ENCODE measurements around the gene LCE1F.

LCE1F gene

GRCh38 chr1:152777510-152778137, 2.7 kb downstream of the LCE1F start:
- no peak for DNase-seq

GRCh38 chr1:152783095-152783494, 8.2 kb downstream of the LCE1F start:
- no peak for DNase-seq

- no peak for DNase-seq
These were observed 11.1 kb downstream of the LCE1F start, which contains the start of gene LCE1E for GRCh38 chr1:152786077-152786476. TSS of gene LCE1E (plus strand) at chr1:152786257. CDS start at chr1:152787300, 1,043 bp downstream.

DNA sequence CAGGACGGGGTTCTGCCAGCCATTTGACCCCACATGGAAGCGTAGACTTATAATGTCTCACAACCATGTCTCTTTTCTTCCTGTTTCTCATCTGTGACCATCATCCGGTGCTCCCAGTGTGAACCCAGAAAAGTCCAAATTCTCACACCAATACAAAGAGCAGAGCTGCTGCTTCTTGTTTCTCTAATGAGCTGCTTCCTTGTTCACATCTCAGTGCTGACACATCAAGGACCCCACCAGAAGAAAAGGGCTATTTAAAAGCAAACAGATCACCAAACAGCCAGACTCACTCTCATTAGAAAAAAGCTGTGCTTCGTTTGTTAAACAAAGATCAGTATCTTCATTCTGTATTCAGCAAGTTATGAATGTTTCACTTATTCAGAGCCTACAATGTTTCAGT, 20.7 kb downstream of the LCE1F start:
- DNase-seq: no peak

- no peak for DNase-seq
These were observed 21.5 kb downstream of the LCE1F start, which contains the start of gene LCE1D for GRCh38 chr1:152796421-152796820. TSS of gene LCE1D (plus strand) at chr1:152796721. CDS start at chr1:152797795, 1,074 bp downstream.

GRCh38 chr1:152801333-152801732, 26.4 kb downstream of the LCE1F start:
- no peak for DNase-seq

- DNase-seq: no peak
These were observed 31.6 kb downstream of the LCE1F start, which contains the start of gene LCE1C for GRCh38 chr1:152806576-152806975. TSS of gene LCE1C (minus strand) at chr1:152806651. CDS start at chr1:152805478, 1,173 bp downstream.

DNA sequence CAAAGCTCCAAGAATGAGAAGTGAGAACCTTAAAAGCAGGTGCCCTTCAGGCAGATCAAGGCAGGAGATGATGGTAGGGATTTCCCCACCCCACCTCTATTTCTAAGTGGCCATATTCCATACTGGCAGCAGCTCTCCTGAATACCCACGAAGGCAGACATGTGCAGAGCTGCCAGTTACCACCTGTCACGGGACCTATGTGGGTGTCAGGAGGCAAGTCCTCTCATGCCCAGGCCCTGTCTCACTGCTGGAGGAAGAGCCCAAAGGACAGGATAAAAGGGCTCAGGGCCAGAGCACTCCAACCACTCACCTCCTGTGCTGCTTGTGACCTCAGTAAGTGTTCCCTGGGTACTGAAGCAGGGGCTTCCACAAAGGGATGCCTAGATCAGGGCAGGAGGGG, 36.1 kb downstream of the LCE1F start:
- no peak for DNase-seq

DNA sequence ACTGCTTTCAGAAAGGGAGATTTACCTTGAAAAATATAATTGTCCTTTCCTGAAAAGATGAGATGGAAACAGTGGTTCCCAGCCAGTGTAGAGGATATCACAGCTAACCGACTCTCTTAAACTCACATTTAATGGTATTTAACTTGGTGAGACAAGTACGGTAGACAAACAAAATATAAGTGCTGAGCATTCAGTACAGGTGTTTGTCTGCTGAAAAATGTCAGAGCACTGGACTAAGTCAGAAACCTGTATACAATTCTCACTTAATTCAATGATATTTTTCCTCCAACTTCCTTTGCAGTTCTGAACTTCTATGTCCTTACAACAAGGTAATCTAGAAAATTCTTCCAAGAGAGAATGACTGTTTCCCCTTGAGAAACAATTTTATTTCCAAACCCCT, 36.7 kb downstream of the LCE1F start, which contains the start of gene LCE1B:
Gene LCE1B, plus strand, starts transcription at position 301 of the 400 bp plus-strand sequence. CDS start 476 bp downstream, outside the sequence.
- no peak for DNase-seq

- no peak for DNase-seq
These were observed 42.4 kb downstream of the LCE1F start for GRCh38 chr1:152817309-152817708.

GRCh38 chr1:152823294-152823693, 48.4 kb downstream of the LCE1F start:
- no peak for DNase-seq

DNA sequence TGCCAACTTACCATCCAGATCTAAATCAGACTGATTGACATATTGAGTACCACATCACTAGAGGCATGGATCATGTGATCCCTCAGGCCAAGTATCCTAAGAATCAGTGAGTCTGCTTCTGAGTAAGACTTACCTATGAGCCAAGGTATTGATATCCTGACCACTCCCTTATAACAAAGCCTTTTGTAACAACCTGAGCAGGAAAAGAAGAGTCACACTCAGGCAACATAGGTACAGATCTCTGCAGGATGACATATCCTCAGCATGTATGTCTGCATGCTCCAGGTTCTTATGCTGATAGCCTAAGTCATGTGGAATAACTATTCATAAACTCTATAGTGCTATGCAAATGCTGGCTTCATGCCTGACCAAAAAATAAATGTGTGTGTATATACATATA, 50.0 kb downstream of the LCE1F start:
- DNase-seq: no peak

All from NCI-H510A (cell line).